GM12878 (cell line): ENCODE measurements around the gene B4GALT5. TPM values are rescaled to one million over a fixed set of nuclear protein-coding genes. Genes with fewer than 3 reads are reported as not detected.

Source experiments
- BACH1 ChIP-seq: fragments of 450-650 bp; IDR thresholded peaks from 2 replicates; pipeline ENCODE4 v1.6.1; 2017; ENCODE audit warnings: mild to moderate bottlenecking, borderline replicate concordance
- BHLHE40 ChIP-seq, 2 experiments: fragments of 450-650 bp in 1 of 2; IDR thresholded peaks; 2 replicates each; pipeline ENCODE4 v1.6.1; 2011 to 2017; ENCODE audit warnings: low read depth in 2 of 2, borderline replicate concordance in 1 of 2, improper control_type of control experiment in 1 of 2, low read length in 1 of 2, mild to moderate bottlenecking in 1 of 2
- BMI1 ChIP-seq: fragments of 450-650 bp; IDR thresholded peaks from 2 replicates; pipeline ENCODE4 v1.6.1; 2016; ENCODE audit warnings: mild to moderate bottlenecking, moderate library complexity, borderline replicate concordance
- DPF2 ChIP-seq: fragments of 450-650 bp; IDR thresholded peaks from 2 replicates; pipeline ENCODE4 v1.6.1; 2017; ENCODE audit warnings: mild to moderate bottlenecking
- EED ChIP-seq: sonication (generic); IDR thresholded peaks from 2 replicates; pipeline ENCODE4 v1.6.1; 2016; ENCODE audit warnings: antibody characterized with exemption, low read depth
- ETV6 ChIP-seq, 2 experiments: fragments of 450-650 bp in 1 of 2; IDR thresholded peaks in 1 of 2; conservative IDR thresholded peaks in 1 of 2; 2 replicates each; pipeline ENCODE4 v1.6.1; 2014; ENCODE audit warnings: antibody characterized with exemption in 1 of 2, borderline replicate concordance in 1 of 2, low read depth in 1 of 2, mild to moderate bottlenecking in 1 of 2, moderate library complexity in 1 of 2
- HCFC1 ChIP-seq: fragments of 150-350 bp; IDR thresholded peaks from 2 replicates; pipeline ENCODE4 v1.6.1; 2014; ENCODE audit warnings: low read length
- IKZF2 ChIP-seq, 2 experiments: fragments of 450-650 bp; IDR thresholded peaks; 2 replicates each; pipeline ENCODE4 v1.6.1; 2017; ENCODE audit warnings: mild to moderate bottlenecking in 2 of 2, moderate library complexity in 2 of 2
- IRF4 ChIP-seq: IDR thresholded peaks from 2 replicates; pipeline ENCODE4 v1.6.1; 2011; ENCODE audit warnings: low read depth, low read length
- NBN ChIP-seq: fragments of 450-650 bp; IDR thresholded peaks from 2 replicates; pipeline ENCODE4 v1.6.1; 2016
- NFYA ChIP-seq: IDR thresholded peaks from 2 replicates; pipeline ENCODE4 v1.6.1; 2011; ENCODE audit warnings: low read depth, mild to moderate bottlenecking, low read length, improper control_type of control experiment, borderline replicate concordance
- NFYB ChIP-seq: IDR thresholded peaks from 2 replicates; pipeline ENCODE4 v1.6.1; 2011; ENCODE audit warnings: low read depth, mild to moderate bottlenecking, low read length, improper control_type of control experiment, moderate library complexity; ENCODE audit not compliant: insufficient read depth
- NRF1 ChIP-seq: conservative IDR thresholded peaks from 2 replicates; pipeline ENCODE4 v1.6.1; 2011; ENCODE audit warnings: mild to moderate bottlenecking, low read depth, low read length, improper control_type of control experiment
- POLR2AphosphoS5 ChIP-seq: IDR thresholded peaks from 2 replicates; pipeline ENCODE4 v1.6.1; 2011; ENCODE audit warnings: mild to moderate bottlenecking, low read length, inconsistent platforms
- SMAD5 ChIP-seq: IDR thresholded peaks from 2 replicates; pipeline ENCODE4 v1.6.1; 2016; ENCODE audit warnings: antibody characterized with exemption, low read depth
- STAT1 ChIP-seq: fragments of 450-650 bp; conservative IDR thresholded peaks from 2 replicates; pipeline ENCODE4 v1.6.1; 2014; ENCODE audit warnings: antibody characterized with exemption, mild to moderate bottlenecking
- WRNIP1 ChIP-seq: IDR thresholded peaks from 2 replicates; pipeline ENCODE4 v1.6.1; 2011; ENCODE audit warnings: low read depth, low read length, improper control_type of control experiment, borderline replicate concordance
- ZNF207 ChIP-seq: fragments of 450-650 bp; IDR thresholded peaks from 2 replicates; pipeline ENCODE4 v1.6.1; 2014; ENCODE audit warnings: antibody characterized with exemption, mild to moderate bottlenecking, borderline replicate concordance
- polyA plus RNA-seq, 11 experiments: library from polyadenylated mRNA; depleted of rRNA in 4 of 11; unstranded in 6 of 11; stranded (reverse) in 5 of 11; fragments of >200 nt; fragmentation: Nextera tagmentation in 4 of 11; fragmentation: Illumina TruSeq in 1 of 11; extraction: Ambion mirVana in 4 of 11; extraction: Trizol in 1 of 11; gene quantifications; 1 replicate in 1 of 11; 2 replicates in 10 of 11; pipeline versions ENCODE4 v1.2.1 to v1.2.3, GENCODE V29; 2011 to 2016; ENCODE audit warnings: inconsistent platforms in 2 of 11, missing spikeins in 2 of 11, low read depth in 1 of 11
- total RNA-seq, 4 experiments: library from RNA; depleted of rRNA in 3 of 4; stranded (reverse); fragments of >200 nt in 3 of 4; fragmentation: Illumina TruSeq in 1 of 4; extraction: Trizol in 1 of 4; gene quantifications; 2 replicates each; pipeline versions ENCODE4 v1.2.1 to v1.2.3, GENCODE V29; 2013 to 2021
- TF ChIP-seq, protein P1 (sequence below): IDR thresholded peaks from 2 replicates; pipeline ENCODE4 v1.6.1; 2012; ENCODE audit warnings: mild to moderate bottlenecking, low read depth, low read length
- TF ChIP-seq, protein P2 (sequence below): fragments of 450-650 bp; conservative IDR thresholded peaks from 2 replicates; pipeline ENCODE4 v1.6.1; 2017; ENCODE audit warnings: mild to moderate bottlenecking, moderate library complexity
- TF ChIP-seq, protein P3 (sequence below): IDR thresholded peaks from 2 replicates; pipeline ENCODE4 v1.6.1; 2011; ENCODE audit warnings: borderline replicate concordance, low read depth, mild to moderate bottlenecking, moderate library complexity, mixed read lengths, low read length; ENCODE audit not compliant: insufficient read depth; ENCODE audit errors: extremely low read length
- TF ChIP-seq, protein P4 (sequence below): fragments of 150-350 bp; IDR thresholded peaks from 2 replicates; pipeline ENCODE4 v1.6.1; 2014; ENCODE audit warnings: mild to moderate bottlenecking, low read depth, low read length

Gene B4GALT5
- total and polyA plus RNA-seq, 10 of the 15 experiments (the other 5 are each of a cell fraction or from before 2014, with no cell fraction given), result 2.0 to 55.5 (median 20.2) TPM

DNA sequence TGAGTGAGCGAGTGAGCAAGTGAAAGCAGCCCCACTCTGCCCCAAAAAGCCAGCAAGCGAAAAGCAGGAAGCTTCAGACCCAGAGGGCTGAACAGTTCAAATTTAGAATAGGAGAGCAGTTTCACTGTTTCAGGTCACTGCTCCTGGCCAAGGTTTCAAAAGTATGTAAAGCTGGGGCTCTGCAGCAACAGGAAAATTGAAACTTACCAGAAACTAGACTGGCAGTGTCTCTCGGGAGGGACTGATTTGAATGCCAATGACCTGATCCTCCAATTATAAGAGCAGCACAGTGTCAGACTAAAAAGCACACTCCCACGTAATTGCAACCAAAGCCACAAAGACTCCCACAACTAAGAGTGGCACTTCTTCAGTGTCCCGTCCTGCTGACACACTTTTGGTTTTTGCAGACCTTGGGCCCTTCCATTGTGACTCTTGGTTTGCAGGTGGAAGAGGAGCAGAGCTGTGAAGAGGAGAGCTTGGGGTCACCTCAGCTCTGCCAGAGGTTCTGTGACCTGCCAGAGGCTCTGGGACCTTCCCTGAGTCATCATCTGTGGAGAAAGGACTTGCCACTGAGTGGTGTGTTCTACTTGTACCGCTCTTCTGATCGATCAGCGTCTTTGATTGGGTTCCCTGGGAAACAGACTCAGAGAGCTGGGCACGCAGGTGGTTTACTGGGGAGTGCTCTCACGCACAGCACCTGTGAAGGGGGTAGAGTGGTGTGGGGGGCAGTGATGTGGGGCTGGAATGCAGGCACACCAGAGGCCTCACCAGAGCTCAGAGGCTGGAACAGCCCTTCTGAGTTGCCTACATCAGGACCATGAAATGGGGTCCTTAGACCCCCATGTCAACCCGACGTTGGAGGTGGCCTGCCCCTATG, 93.1 kb downstream of the B4GALT5 start (continued):
- no peak for TF ChIP-seq ZNF207
- no peak for TF ChIP-seq NFYA
- TF ChIP-seq EED, result peak; percentile 98
- peak in 1 of 2 experiments; percentile 77; a peak in 2 of 4 replicates for TF ChIP-seq ETV6 (conservative IDR thresholded peaks at IDR 0.05 in 1 of 2, IDR thresholded peaks at IDR 0.05 in 1 of 2; ENCODE audit: borderline replicate concordance in 1 of 2, low read depth in 1 of 2)
- no peak for TF ChIP-seq STAT1
- peak; percentile 97 to 99 for TF ChIP-seq IKZF2 (IDR thresholded peaks at IDR 0.05)
- peak; percentile 24; the same call in 1 of the 2 replicates for TF ChIP-seq BACH1
- TF ChIP-seq HCFC1, result no peak
- TF ChIP-seq POLR2AphosphoS5, result peak; percentile 59; the same call in 1 of the 2 replicates
- TF ChIP-seq, protein P1, sequence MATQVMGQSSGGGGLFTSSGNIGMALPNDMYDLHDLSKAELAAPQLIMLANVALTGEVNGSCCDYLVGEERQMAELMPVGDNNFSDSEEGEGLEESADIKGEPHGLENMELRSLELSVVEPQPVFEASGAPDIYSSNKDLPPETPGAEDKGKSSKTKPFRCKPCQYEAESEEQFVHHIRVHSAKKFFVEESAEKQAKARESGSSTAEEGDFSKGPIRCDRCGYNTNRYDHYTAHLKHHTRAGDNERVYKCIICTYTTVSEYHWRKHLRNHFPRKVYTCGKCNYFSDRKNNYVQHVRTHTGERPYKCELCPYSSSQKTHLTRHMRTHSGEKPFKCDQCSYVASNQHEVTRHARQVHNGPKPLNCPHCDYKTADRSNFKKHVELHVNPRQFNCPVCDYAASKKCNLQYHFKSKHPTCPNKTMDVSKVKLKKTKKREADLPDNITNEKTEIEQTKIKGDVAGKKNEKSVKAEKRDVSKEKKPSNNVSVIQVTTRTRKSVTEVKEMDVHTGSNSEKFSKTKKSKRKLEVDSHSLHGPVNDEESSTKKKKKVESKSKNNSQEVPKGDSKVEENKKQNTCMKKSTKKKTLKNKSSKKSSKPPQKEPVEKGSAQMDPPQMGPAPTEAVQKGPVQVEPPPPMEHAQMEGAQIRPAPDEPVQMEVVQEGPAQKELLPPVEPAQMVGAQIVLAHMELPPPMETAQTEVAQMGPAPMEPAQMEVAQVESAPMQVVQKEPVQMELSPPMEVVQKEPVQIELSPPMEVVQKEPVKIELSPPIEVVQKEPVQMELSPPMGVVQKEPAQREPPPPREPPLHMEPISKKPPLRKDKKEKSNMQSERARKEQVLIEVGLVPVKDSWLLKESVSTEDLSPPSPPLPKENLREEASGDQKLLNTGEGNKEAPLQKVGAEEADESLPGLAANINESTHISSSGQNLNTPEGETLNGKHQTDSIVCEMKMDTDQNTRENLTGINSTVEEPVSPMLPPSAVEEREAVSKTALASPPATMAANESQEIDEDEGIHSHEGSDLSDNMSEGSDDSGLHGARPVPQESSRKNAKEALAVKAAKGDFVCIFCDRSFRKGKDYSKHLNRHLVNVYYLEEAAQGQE, result no peak
- no peak for TF ChIP-seq NRF1
- no peak; the same call in 1 of the 2 replicates for TF ChIP-seq BMI1
- TF ChIP-seq SMAD5, result no peak
- TF ChIP-seq, protein P2, sequence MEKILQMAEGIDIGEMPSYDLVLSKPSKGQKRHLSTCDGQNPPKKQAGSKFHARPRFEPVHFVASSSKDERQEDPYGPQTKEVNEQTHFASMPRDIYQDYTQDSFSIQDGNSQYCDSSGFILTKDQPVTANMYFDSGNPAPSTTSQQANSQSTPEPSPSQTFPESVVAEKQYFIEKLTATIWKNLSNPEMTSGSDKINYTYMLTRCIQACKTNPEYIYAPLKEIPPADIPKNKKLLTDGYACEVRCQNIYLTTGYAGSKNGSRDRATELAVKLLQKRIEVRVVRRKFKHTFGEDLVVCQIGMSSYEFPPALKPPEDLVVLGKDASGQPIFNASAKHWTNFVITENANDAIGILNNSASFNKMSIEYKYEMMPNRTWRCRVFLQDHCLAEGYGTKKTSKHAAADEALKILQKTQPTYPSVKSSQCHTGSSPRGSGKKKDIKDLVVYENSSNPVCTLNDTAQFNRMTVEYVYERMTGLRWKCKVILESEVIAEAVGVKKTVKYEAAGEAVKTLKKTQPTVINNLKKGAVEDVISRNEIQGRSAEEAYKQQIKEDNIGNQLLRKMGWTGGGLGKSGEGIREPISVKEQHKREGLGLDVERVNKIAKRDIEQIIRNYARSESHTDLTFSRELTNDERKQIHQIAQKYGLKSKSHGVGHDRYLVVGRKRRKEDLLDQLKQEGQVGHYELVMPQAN, result no peak
- peak; percentile 89 for TF ChIP-seq DPF2
- TF ChIP-seq, protein P3, sequence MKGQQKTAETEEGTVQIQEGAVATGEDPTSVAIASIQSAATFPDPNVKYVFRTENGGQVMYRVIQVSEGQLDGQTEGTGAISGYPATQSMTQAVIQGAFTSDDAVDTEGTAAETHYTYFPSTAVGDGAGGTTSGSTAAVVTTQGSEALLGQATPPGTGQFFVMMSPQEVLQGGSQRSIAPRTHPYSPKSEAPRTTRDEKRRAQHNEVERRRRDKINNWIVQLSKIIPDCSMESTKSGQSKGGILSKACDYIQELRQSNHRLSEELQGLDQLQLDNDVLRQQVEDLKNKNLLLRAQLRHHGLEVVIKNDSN, result no peak
- 0 out of 2 replicates have a peak, but pooled peaks have one; percentile 45 for TF ChIP-seq WRNIP1
- TF ChIP-seq NFYB, result 0 out of 2 replicates have a peak, but pooled peaks have one; percentile 30
- TF ChIP-seq, protein P4, sequence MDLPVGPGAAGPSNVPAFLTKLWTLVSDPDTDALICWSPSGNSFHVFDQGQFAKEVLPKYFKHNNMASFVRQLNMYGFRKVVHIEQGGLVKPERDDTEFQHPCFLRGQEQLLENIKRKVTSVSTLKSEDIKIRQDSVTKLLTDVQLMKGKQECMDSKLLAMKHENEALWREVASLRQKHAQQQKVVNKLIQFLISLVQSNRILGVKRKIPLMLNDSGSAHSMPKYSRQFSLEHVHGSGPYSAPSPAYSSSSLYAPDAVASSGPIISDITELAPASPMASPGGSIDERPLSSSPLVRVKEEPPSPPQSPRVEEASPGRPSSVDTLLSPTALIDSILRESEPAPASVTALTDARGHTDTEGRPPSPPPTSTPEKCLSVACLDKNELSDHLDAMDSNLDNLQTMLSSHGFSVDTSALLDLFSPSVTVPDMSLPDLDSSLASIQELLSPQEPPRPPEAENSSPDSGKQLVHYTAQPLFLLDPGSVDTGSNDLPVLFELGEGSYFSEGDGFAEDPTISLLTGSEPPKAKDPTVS, result no peak
- peak; percentile 80 to 85 for TF ChIP-seq BHLHE40 (IDR thresholded peaks at IDR 0.05; ENCODE audit: borderline replicate concordance in 1 of 2, low read depth in 2 of 2, low read length in 1 of 2)
- TF ChIP-seq IRF4, result peak; percentile 92
- peak; percentile 85 for TF ChIP-seq NBN
